B cell (primary cell): Measurements from ENCODE around the gene MYH15. TPM values are rescaled to one million over a fixed set of nuclear protein-coding genes. Genes with fewer than 3 reads are reported as not detected.

Experiments used
- ATAC-seq: fragments of 200-7000 bp; cut with Tn5 transposase; one replicate; pipeline ENCODE4 v1.10.0; 2021; ENCODE audit warnings: low read depth, mild to moderate bottlenecking, moderate number of reproducible peaks, moderate library complexity
- CTCF ChIA-PET: fragments of 350-600 bp; sonication (Branson Sonifier 250); formaldehyde crosslinking; loops from one replicate; lab custom pipeline; 2021; ENCODE audit warnings: antibody characterized with exemption, inconsistent platforms; lab: Charles Lee
- POLR2A ChIA-PET: fragments of 350-600 bp; sonication (Branson Sonifier 250); formaldehyde crosslinking; loops from one replicate; lab custom pipeline; 2021; ENCODE audit warnings: antibody characterized with exemption; lab: Charles Lee
- DNase-seq: peaks from one replicate; pipeline ENCODE4 v3.0.0; 2013
- H2AFZ ChIP-seq: 2 replicates; pipeline ENCODE4 v1.6.1; 2012; ENCODE audit warnings: mild to moderate bottlenecking, low read depth, low read length; ENCODE audit not compliant: insufficient read depth, poor library complexity, severe bottlenecking
- H3K27ac ChIP-seq, 2 donors: 1 replicate in 1 of 2; 2 replicates in 1 of 2; pipeline ENCODE4 v1.5.1; 2012 to 2013; ENCODE audit warnings: low read length in 2 of 2, mild to moderate bottlenecking in 2 of 2, moderate library complexity in 1 of 2
- H3K27me3 ChIP-seq, 4 experiments: fragments of 200-600 bp in 1 of 4; sonication (generic) in 1 of 4; replicated peaks in 1 of 4; 1 replicate in 2 of 4; 2 replicates in 2 of 4; pipeline versions ENCODE4 v1.6.1 to v1.7.0; 2013 to 2016; ENCODE audit warnings: low read length in 3 of 4, mild to moderate bottlenecking in 2 of 4, mixed read lengths in 1 of 4, moderate library complexity in 1 of 4; ENCODE audit not compliant: insufficient read depth in 4 of 4, control insufficient read depth in 3 of 4; ENCODE audit errors: control extremely low read depth in 1 of 4
- H3K36me3 ChIP-seq, 2 experiments: replicated peaks in 1 of 2; 1 replicate in 1 of 2; 2 replicates in 1 of 2; pipeline versions ENCODE4 v1.6.1 to v1.7.1; 2013; ENCODE audit warnings: low read length in 1 of 2; ENCODE audit not compliant: insufficient read depth in 2 of 2, control insufficient read depth in 1 of 2; ENCODE audit errors: control extremely low read depth in 1 of 2, extremely low read depth in 1 of 2
- H3K4me1 ChIP-seq, 2 donors: fragments of 200-600 bp in 1 of 2; sonication (generic) in 1 of 2; 1 replicate in 1 of 2; 2 replicates in 1 of 2; pipeline versions ENCODE4 v1.5.1 to v1.6.1; 2013 to 2017; ENCODE audit warnings: low read length in 2 of 2; ENCODE audit not compliant: control insufficient read depth in 2 of 2, insufficient read depth in 2 of 2
- H3K4me2 ChIP-seq: replicated peaks from 2 replicates; pipeline ENCODE3; 2012; ENCODE audit warnings: mild to moderate bottlenecking, low read depth, low read length; ENCODE audit not compliant: poor library complexity, severe bottlenecking
- H3K4me3 ChIP-seq, 5 experiments: fragments of 200-600 bp in 1 of 5; sonication (generic) in 1 of 5; 1 replicate in 3 of 5; 2 replicates in 2 of 5; pipeline versions ENCODE4 v1.5.1 to v1.7.0; 2011 to 2016; ENCODE audit warnings: low read length in 4 of 5, mild to moderate bottlenecking in 4 of 5, low read depth in 2 of 5, control low read depth in 1 of 5, moderate library complexity in 1 of 5; ENCODE audit not compliant: insufficient read depth in 1 of 5; ENCODE audit errors: control extremely low read depth in 1 of 5, extremely low read depth in 1 of 5
- H3K79me2 ChIP-seq: fragments of 200-600 bp; sonication (generic); one replicate; pipeline ENCODE4 v1.6.0; 2016; ENCODE audit warnings: low read length; ENCODE audit not compliant: control insufficient read depth, insufficient read depth
- H3K9ac ChIP-seq: fragments of 200-600 bp; sonication (generic); 2 replicates; pipeline ENCODE4 v1.6.1; 2017; ENCODE audit warnings: mild to moderate bottlenecking, low read length, moderate library complexity
- H3K9me3 ChIP-seq, 3 donors: one replicate each; pipeline versions ENCODE4 v1.6.1 to v1.7.1; 2013; ENCODE audit warnings: low read length in 2 of 3; ENCODE audit not compliant: control insufficient read depth in 2 of 3, insufficient read depth in 1 of 3; ENCODE audit errors: control extremely low read depth in 1 of 3
- H4K20me1 ChIP-seq: 2 replicates; pipeline ENCODE4 v1.6.0; 2012; ENCODE audit warnings: mild to moderate bottlenecking, low read length; ENCODE audit not compliant: insufficient read depth, control insufficient read depth, poor library complexity, severe bottlenecking
- H3K27ac Mint-ChIP-seq: one replicate; pipeline ENCODE4 v1.8.0; 2021; ENCODE audit warnings: mixed read lengths
- H3K27me3 Mint-ChIP-seq: one replicate; pipeline ENCODE4 v1.8.0; 2021; ENCODE audit warnings: mixed read lengths
- H3K4me1 Mint-ChIP-seq: one replicate; pipeline ENCODE4 v1.8.0; 2021; ENCODE audit warnings: mixed read lengths
- H3K4me3 Mint-ChIP-seq: one replicate; pipeline ENCODE4 v1.8.0; 2021; ENCODE audit warnings: mixed read lengths
- H3K9me3 Mint-ChIP-seq: one replicate; pipeline ENCODE4 v1.8.0; 2022; ENCODE audit warnings: mixed read lengths; ENCODE audit not compliant: insufficient read depth
- CTCF ChIP-seq: fragments of 200-600 bp; IDR thresholded peaks from one replicate; pipeline ENCODE4 v1.8.0; 2022; ENCODE audit warnings: antibody characterized with exemption, mild to moderate bottlenecking
- EZH2 ChIP-seq: IDR thresholded peaks from 2 replicates; pipeline ENCODE4 v1.6.1; 2012; ENCODE audit warnings: borderline replicate concordance, low read depth, mild to moderate bottlenecking, moderate library complexity, low read length; ENCODE audit not compliant: insufficient read depth, poor library complexity, severe bottlenecking
- WGBS: methylation state at CpG from one replicate; pipeline ENCODE4 v1.1.5; 2013; ENCODE audit warnings: missing lambda C conversion rate; ENCODE audit not compliant: insufficient coverage; 5-methylcytosine and 5-hydroxymethylcytosine counted together
- intact Hi-C: fragments of 100-400 bp; cut with micrococcal nuclease; formaldehyde crosslinking; loops from one replicate; pipeline ENCODE4 v1.10.0; 2022
- polyA plus RNA-seq: library from polyadenylated mRNA; depleted of rRNA; stranded (reverse); fragments of >200 nt; gene quantifications from 2 replicates; pipeline ENCODE4 v1.2.3, GENCODE V29; 2012
- total RNA-seq, 2 donors: library from RNA; stranded (reverse); fragments of 120-200 nt in 1 of 2; gene quantifications; 1 replicate in 1 of 2; 2 replicates in 1 of 2; pipeline versions ENCODE4 v1.2.3 to v1.2.4, GENCODE V29; 2013 to 2022

MYH15 gene
- total and polyA plus RNA-seq, 2 donors (not counting 1 experiment from before 2014, with no cell fraction given): 0.06 TPM; not detected in 1

GRCh38 chr3:108376026-108376425 lies 134.4 kb downstream of the MYH15 start:
- Histone ChIP-seq H3K36me3 (no peaks in the 10 kb centered on the region), H2AFZ (no peak overlapping the region), H3K79me2 (no peaks in the 10 kb centered on the region), H4K20me1 (no peaks in the 10 kb centered on the region), H3K4me2 (no peak overlapping the region), H3K9me3 (peaks cover 0 to 1% (median 0%) of the 10 kb centered on the region in 3 donors), H3K4me3 (no peak overlapping the region), H3K27ac (no peak overlapping the region), H3K27me3 (no peaks in the 10 kb centered on the region), H3K9ac (no peak overlapping the region), H3K4me1 (no peaks in the 10 kb centered on the region)
- Mint-ChIP-seq H3K27ac (no peak overlapping the region), H3K4me3 (no peak overlapping the region), H3K4me1 (no peaks in the 10 kb centered on the region), H3K9me3 (peaks cover 2% of the 10 kb centered on the region), H3K27me3 (no peaks in the 10 kb centered on the region)
- intact Hi-C loops: no loop called here
- POLR2A ChIA-PET: no interaction called here
- CTCF ChIA-PET: interaction anchor here (1.0 kb wide), 1 partner anchor 26 kb away, joined by 3 read pairs; no protein-coding TSS in a partner anchor
- no peak for TF ChIP-seq EZH2
- no peak for TF ChIP-seq CTCF
- no peak for ATAC-seq
- WGBS: no CpG with 5 or more reads among the region's 1 CpG
- no peak for DNase-seq

GRCh38 chr3:108359011-108359410 lies 151.4 kb downstream of the MYH15 start:
- Mint-ChIP-seq H3K27ac (no peak overlapping the region), H3K27me3 (peaks cover 3% of the 10 kb centered on the region), H3K4me3 (no peak overlapping the region), H3K4me1 (peaks cover 7% of the 10 kb centered on the region), H3K9me3 (no peaks in the 10 kb centered on the region)
- ATAC-seq (no peak), DNase-seq (no peak)
- intact Hi-C loops: no loop called here
- POLR2A ChIA-PET: no interaction called here
- WGBS: no CpG with 5 or more reads among the region's 2 CpGs
- Histone ChIP-seq H2AFZ (no peak overlapping the region), H3K4me3 (no peak overlapping the region), H4K20me1 (no peaks in the 10 kb centered on the region), H3K4me2 (no peak overlapping the region), H3K36me3 (no peaks in the 10 kb centered on the region), H3K9me3 (peaks cover 0 to 2% (median 0%) of the 10 kb centered on the region in 3 donors), H3K4me1 (peaks cover 0 to 7% of the 10 kb centered on the region in 2 donors), H3K9ac (no peak overlapping the region), H3K27ac (no peak overlapping the region), H3K79me2 (no peaks in the 10 kb centered on the region), H3K27me3 (no peaks in the 10 kb centered on the region)
- TF ChIP-seq EZH2: no peak
- TF ChIP-seq CTCF: no peak
- CTCF ChIA-PET: no interaction called here
